HepG2 (cell line): ENCODE results near the gene PCNX4. TPM values are rescaled to one million over a fixed set of nuclear protein-coding genes. Genes with fewer than 3 reads are reported as not detected.

Experiments
- ATF5 ChIP-seq: sonication (generic); formaldehyde crosslinking; IDR thresholded peaks from 2 replicates; pipeline ENCODE4 v1.4.0; 2020; ENCODE audit warnings: mild to moderate bottlenecking, low read depth, missing genetic modification reagents
- CENPBD1 ChIP-seq: sonication (generic); formaldehyde crosslinking; IDR thresholded peaks from 2 replicates; pipeline ENCODE4 v1.8.0; 2022; ENCODE audit warnings: missing genetic modification reagents, low read depth, mild to moderate bottlenecking, borderline replicate concordance
- CREM ChIP-seq, 2 experiments: sonication (generic) in 1 of 2; formaldehyde crosslinking in 1 of 2; IDR thresholded peaks; 2 replicates each; pipeline versions ENCODE4 v1.4.0 to v1.6.1; 2016 to 2020; ENCODE audit warnings: antibody characterized with exemption in 1 of 2, mild to moderate bottlenecking in 1 of 2, missing genetic modification reagents in 1 of 2
- DZIP1 ChIP-seq: sonication (generic); formaldehyde crosslinking; IDR thresholded peaks from 2 replicates; pipeline ENCODE4 v1.5.0; 2020; ENCODE audit warnings: mild to moderate bottlenecking, missing genetic modification reagents
- FOXO4 ChIP-seq: sonication (generic); formaldehyde crosslinking; conservative IDR thresholded peaks from 2 replicates; pipeline ENCODE4 v1.8.1; 2023; ENCODE audit warnings: missing genetic modification reagents
- HBP1 ChIP-seq: IDR thresholded peaks from 2 replicates; pipeline ENCODE4 v1.6.1; 2016; ENCODE audit warnings: low read depth, control low read depth
- MXI1 ChIP-seq: IDR thresholded peaks from 3 replicates; pipeline ENCODE4 v1.6.1; 2012; ENCODE audit warnings: low read depth, low read length, inconsistent platforms, borderline replicate concordance
- MYC ChIP-seq: sonication (generic); formaldehyde crosslinking; IDR thresholded peaks from 2 replicates; pipeline ENCODE4 v1.9.0; 2021; ENCODE audit warnings: missing genetic modification reagents, borderline replicate concordance
- SMC3 ChIP-seq: IDR thresholded peaks from 2 replicates; pipeline ENCODE4 v1.6.1; 2011; ENCODE audit warnings: low read length, improper control_type of control experiment
- SRSF9 ChIP-seq: fragments of 200-400 bp; formaldehyde crosslinking; IDR thresholded peaks from 2 replicates; pipeline ENCODE4 v1.6.1; 2018; ENCODE audit warnings: borderline replicate concordance, mild to moderate bottlenecking, low read depth, low read length; ENCODE audit not compliant: insufficient read depth, poor library complexity, severe bottlenecking
- YEATS2 ChIP-seq: sonication (generic); formaldehyde crosslinking; IDR thresholded peaks from 2 replicates; pipeline ENCODE4 v1.4.0; 2020; ENCODE audit warnings: missing genetic modification reagents, borderline replicate concordance
- ZBTB14 ChIP-seq: sonication (generic); formaldehyde crosslinking; IDR thresholded peaks from 2 replicates; pipeline ENCODE4 v1.4.0; 2020; ENCODE audit warnings: missing genetic modification reagents
- ZFYVE20 ChIP-seq: sonication (generic); formaldehyde crosslinking; IDR thresholded peaks from 2 replicates; pipeline ENCODE4 v1.8.0; 2023; ENCODE audit warnings: low read depth, mild to moderate bottlenecking, moderate library complexity, missing genetic modification reagents, borderline replicate concordance
- ZNF704 ChIP-seq: sonication (generic); formaldehyde crosslinking; IDR thresholded peaks from 2 replicates; pipeline ENCODE4 v1.8.1; 2023; ENCODE audit warnings: mild to moderate bottlenecking, inconsistent platforms, moderate library complexity, missing genetic modification reagents, borderline replicate concordance
- ZNF816 ChIP-seq: sonication (generic); formaldehyde crosslinking; IDR thresholded peaks from 2 replicates; pipeline ENCODE4 v1.8.0; 2022; ENCODE audit warnings: missing genetic modification reagents, mild to moderate bottlenecking, borderline replicate concordance
- ZSCAN22 ChIP-seq: sonication (generic); formaldehyde crosslinking; IDR thresholded peaks from 2 replicates; pipeline ENCODE4 v1.4.0; 2020; ENCODE audit warnings: mild to moderate bottlenecking, missing genetic modification reagents
- ZSCAN29 ChIP-seq: sonication (generic); formaldehyde crosslinking; conservative IDR thresholded peaks from 2 replicates; pipeline ENCODE4 v1.4.0; 2020; ENCODE audit warnings: mild to moderate bottlenecking, missing genetic modification reagents
- polyA plus RNA-seq, 8 experiments: library from polyadenylated mRNA; depleted of rRNA in 3 of 8; stranded (reverse) in 7 of 8; unstranded in 1 of 8; fragments of >200 nt; fragmentation: Illumina TruSeq in 4 of 8; extraction: Trizol in 4 of 8; gene quantifications; 2 replicates each; pipeline versions ENCODE4 v1.2.1 to v1.2.3, GENCODE V29; 2011 to 2016; ENCODE audit warnings: low read depth in 4 of 8, missing spikeins in 1 of 8, mixed read lengths in 1 of 8; ENCODE audit not compliant: insufficient read depth in 1 of 8
- total RNA-seq, 5 experiments: library from RNA; depleted of rRNA; stranded (reverse); fragments of >200 nt; fragmentation: Illumina TruSeq; extraction: Trizol; gene quantifications; 2 replicates each; pipeline ENCODE4 v1.2.3, GENCODE V29; 2016; ENCODE audit warnings: low read depth in 1 of 5

Gene PCNX4
- total and polyA plus RNA-seq, 2 of the 13 experiments (the other 11 are each of a cell fraction or from before 2014, with no cell fraction given) = 28.6 to 43.0 TPM

GRCh38 chr14:60164712-60165546 lies 73.2 kb downstream of the PCNX4 start, which contains the start of gene DHRS7 (continued):
- TF ChIP-seq FOXO4 (CRISPR knock-in tag) (no peak), MXI1 (peak; percentile 40; the same call in 1 of the 3 replicates), ZSCAN29 (CRISPR knock-in tag) (0 out of 2 replicates have a peak, but pooled peaks have one; percentile 29), ZSCAN22 (no peak), ZFYVE20 (CRISPR knock-in tag) (no peak), DZIP1 (CRISPR knock-in tag) (no peak), CENPBD1 (CRISPR knock-in tag) (no peak), CREM (IDR thresholded peaks at IDR 0.05) (no peak), CREM (CRISPR knock-in tag; IDR thresholded peaks at IDR 0.05) (no peak), YEATS2 (CRISPR knock-in tag) (no peak), HBP1 (CRISPR knock-in tag) (peak; percentile 50; the same call in 1 of the 2 replicates), ZNF816 (CRISPR knock-in tag) (no peak), ZNF704 (CRISPR knock-in tag) (no peak), MYC (CRISPR knock-in tag) (peak; percentile 78; the same call in 1 of the 2 replicates), SRSF9 (no peak), SMC3 (no peak), ZBTB14 (CRISPR knock-in tag) (no peak; the same call in 1 of the 2 replicates), ATF5 (CRISPR knock-in tag) (no peak)
